K562 (cell line): ENCODE results near the gene NEURL1.

Experiments used
- BMI1 ChIP-seq: fragments of 150-350 bp; IDR thresholded peaks from 2 replicates; pipeline ENCODE4 v1.6.1; 2014; ENCODE audit warnings: low read length
- CBX2 ChIP-seq: fragments of 200-600 bp; sonication (generic); IDR thresholded peaks from one replicate; pipeline ENCODE4 v1.6.1; 2012; ENCODE audit warnings: mild to moderate bottlenecking, low read length, inconsistent platforms; ENCODE audit not compliant: insufficient read depth, poor library complexity, severe bottlenecking
- CTCF ChIP-seq, 3 experiments: IDR thresholded peaks in 2 of 3; conservative IDR thresholded peaks in 1 of 3; 2 replicates each; pipeline ENCODE4 v1.5.1; 2011 to 2012; ENCODE audit warnings: low read length in 3 of 3, mild to moderate bottlenecking in 3 of 3, control low read depth in 2 of 3, improper control_type of control experiment in 1 of 3, inconsistent platforms in 1 of 3, low read depth in 1 of 3, mixed read lengths in 1 of 3, moderate library complexity in 1 of 3; ENCODE audit not compliant: insufficient read depth in 2 of 3
- DACH1 ChIP-seq: fragments of 450-650 bp; IDR thresholded peaks from 2 replicates; pipeline ENCODE4 v1.6.1; 2018; ENCODE audit not compliant: partially characterized antibody
- HDAC6 ChIP-seq: IDR thresholded peaks from 2 replicates; pipeline ENCODE4 v1.6.1; 2012; ENCODE audit warnings: low read depth, mild to moderate bottlenecking, control low read depth, inconsistent platforms, low read length, moderate library complexity
- KAT7 ChIP-seq: sonication (generic); formaldehyde crosslinking; IDR thresholded peaks from 2 replicates; pipeline ENCODE4 v1.8.0; 2022; ENCODE audit warnings: missing genetic modification reagents, mild to moderate bottlenecking, borderline replicate concordance
- TAF1 ChIP-seq: IDR thresholded peaks from 2 replicates; pipeline ENCODE4 v1.6.1; 2011; ENCODE audit warnings: mild to moderate bottlenecking, low read length, moderate library complexity; ENCODE audit not compliant: insufficient read depth, control insufficient read depth, severe bottlenecking; ENCODE audit errors: extremely low read depth
- ZNF143 ChIP-seq: sonication (generic); formaldehyde crosslinking; IDR thresholded peaks from 2 replicates; pipeline ENCODE4 v1.9.0; 2022; ENCODE audit warnings: mild to moderate bottlenecking, missing genetic modification reagents
- TF ChIP-seq, protein P1 (sequence below): sonication (generic); formaldehyde crosslinking; IDR thresholded peaks from 2 replicates; pipeline ENCODE4 v1.8.0; 2023; ENCODE audit warnings: missing genetic modification reagents, mild to moderate bottlenecking, borderline replicate concordance

- TF ChIP-seq TAF1, result no peak
- TF ChIP-seq DACH1, result no peak
- no peak for TF ChIP-seq ZNF143 (CRISPR knock-in tag)
- TF ChIP-seq, protein P1, sequence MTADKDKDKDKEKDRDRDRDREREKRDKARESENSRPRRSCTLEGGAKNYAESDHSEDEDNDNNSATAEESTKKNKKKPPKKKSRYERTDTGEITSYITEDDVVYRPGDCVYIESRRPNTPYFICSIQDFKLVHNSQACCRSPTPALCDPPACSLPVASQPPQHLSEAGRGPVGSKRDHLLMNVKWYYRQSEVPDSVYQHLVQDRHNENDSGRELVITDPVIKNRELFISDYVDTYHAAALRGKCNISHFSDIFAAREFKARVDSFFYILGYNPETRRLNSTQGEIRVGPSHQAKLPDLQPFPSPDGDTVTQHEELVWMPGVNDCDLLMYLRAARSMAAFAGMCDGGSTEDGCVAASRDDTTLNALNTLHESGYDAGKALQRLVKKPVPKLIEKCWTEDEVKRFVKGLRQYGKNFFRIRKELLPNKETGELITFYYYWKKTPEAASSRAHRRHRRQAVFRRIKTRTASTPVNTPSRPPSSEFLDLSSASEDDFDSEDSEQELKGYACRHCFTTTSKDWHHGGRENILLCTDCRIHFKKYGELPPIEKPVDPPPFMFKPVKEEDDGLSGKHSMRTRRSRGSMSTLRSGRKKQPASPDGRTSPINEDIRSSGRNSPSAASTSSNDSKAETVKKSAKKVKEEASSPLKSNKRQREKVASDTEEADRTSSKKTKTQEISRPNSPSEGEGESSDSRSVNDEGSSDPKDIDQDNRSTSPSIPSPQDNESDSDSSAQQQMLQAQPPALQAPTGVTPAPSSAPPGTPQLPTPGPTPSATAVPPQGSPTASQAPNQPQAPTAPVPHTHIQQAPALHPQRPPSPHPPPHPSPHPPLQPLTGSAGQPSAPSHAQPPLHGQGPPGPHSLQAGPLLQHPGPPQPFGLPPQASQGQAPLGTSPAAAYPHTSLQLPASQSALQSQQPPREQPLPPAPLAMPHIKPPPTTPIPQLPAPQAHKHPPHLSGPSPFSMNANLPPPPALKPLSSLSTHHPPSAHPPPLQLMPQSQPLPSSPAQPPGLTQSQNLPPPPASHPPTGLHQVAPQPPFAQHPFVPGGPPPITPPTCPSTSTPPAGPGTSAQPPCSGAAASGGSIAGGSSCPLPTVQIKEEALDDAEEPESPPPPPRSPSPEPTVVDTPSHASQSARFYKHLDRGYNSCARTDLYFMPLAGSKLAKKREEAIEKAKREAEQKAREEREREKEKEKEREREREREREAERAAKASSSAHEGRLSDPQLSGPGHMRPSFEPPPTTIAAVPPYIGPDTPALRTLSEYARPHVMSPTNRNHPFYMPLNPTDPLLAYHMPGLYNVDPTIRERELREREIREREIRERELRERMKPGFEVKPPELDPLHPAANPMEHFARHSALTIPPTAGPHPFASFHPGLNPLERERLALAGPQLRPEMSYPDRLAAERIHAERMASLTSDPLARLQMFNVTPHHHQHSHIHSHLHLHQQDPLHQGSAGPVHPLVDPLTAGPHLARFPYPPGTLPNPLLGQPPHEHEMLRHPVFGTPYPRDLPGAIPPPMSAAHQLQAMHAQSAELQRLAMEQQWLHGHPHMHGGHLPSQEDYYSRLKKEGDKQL (CRISPR knock-in tag), result no peak
- TF ChIP-seq BMI1, result no peak
- no peak for TF ChIP-seq KAT7 (CRISPR knock-in tag)
- TF ChIP-seq CTCF (IDR thresholded peaks at IDR 0.05 in 2 of 3, conservative IDR thresholded peaks at IDR 0.05 in 1 of 3; ENCODE audit: insufficient read depth in 2 of 3, low read depth in 1 of 3, low read length in 3 of 3), result no peak
- TF ChIP-seq CBX2, result no peak
- no peak for TF ChIP-seq HDAC6
Observed at GRCh38 chr10:103529539-103529938, 36.0 kb downstream of the NEURL1 start.
